GM12875 (cell line): ENCODE data around the gene RHBDF1.

Experiments used
- H3K4me3 ChIP-seq: one replicate; pipeline ENCODE4 v1.5.1; 2011; ENCODE audit warnings: low read depth, low read length, control low read depth
- TF ChIP-seq, protein P1 (sequence below): IDR thresholded peaks from 2 replicates; pipeline ENCODE4 v1.5.1; 2011; ENCODE audit warnings: low read depth, mild to moderate bottlenecking, control low read depth, inconsistent platforms, low read length, moderate library complexity, borderline replicate concordance; ENCODE audit not compliant: insufficient read depth

The RHBDF1 gene, protein sequence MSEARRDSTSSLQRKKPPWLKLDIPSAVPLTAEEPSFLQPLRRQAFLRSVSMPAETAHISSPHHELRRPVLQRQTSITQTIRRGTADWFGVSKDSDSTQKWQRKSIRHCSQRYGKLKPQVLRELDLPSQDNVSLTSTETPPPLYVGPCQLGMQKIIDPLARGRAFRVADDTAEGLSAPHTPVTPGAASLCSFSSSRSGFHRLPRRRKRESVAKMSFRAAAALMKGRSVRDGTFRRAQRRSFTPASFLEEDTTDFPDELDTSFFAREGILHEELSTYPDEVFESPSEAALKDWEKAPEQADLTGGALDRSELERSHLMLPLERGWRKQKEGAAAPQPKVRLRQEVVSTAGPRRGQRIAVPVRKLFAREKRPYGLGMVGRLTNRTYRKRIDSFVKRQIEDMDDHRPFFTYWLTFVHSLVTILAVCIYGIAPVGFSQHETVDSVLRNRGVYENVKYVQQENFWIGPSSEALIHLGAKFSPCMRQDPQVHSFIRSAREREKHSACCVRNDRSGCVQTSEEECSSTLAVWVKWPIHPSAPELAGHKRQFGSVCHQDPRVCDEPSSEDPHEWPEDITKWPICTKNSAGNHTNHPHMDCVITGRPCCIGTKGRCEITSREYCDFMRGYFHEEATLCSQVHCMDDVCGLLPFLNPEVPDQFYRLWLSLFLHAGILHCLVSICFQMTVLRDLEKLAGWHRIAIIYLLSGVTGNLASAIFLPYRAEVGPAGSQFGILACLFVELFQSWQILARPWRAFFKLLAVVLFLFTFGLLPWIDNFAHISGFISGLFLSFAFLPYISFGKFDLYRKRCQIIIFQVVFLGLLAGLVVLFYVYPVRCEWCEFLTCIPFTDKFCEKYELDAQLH

DNA sequence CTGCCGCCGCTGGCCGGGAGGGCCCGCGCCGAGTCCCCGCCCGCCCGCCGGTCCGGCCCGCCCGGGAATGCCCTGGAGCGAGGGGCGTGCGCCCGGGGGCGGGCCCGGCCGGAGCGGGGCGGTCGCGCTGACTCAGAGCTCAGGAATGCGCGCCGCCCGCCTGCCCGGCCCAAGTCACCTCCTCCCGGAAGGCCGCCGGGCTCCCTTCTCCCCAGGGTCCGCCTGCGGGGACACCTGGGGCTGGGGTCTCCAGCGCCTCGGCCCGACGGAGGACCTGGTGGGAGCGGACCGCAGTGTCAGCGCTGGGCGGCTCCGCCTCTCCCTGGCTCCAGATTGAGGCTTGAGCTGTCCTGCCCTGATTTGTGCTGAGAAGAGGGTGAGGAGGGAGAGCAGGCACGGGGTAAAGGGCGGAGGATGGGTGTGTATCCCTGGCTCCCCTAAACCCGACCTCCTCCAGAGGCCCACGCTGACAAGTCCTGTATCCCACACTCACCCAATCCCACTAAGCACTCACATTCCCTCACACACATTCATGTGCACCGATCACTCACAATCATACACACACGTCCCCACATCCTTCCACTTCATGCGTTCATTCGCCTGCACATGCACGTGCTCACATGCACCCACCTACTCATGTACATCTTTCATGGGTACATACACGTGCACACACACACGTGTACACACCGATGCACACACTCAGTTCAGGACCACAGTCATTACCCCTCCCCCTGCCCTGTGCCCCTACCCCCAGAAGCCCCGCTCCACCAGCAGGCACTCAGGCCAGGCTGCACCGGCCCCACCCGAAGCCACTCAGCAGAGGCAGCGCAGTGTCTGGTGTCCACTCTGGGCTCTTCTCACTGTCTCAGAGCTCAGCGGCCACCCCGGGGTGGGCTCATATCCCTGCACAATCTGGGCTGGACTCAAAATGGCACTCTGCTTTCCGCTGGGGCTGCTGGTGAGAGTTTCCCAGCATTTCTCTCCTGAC, at the start of gene RHBDF1:
Gene RHBDF1 (minus strand): TSS at position 71 of the 988 bp plus-strand sequence. CDS start 7,616 bp downstream, outside the sequence.
- TF ChIP-seq, protein P1, sequence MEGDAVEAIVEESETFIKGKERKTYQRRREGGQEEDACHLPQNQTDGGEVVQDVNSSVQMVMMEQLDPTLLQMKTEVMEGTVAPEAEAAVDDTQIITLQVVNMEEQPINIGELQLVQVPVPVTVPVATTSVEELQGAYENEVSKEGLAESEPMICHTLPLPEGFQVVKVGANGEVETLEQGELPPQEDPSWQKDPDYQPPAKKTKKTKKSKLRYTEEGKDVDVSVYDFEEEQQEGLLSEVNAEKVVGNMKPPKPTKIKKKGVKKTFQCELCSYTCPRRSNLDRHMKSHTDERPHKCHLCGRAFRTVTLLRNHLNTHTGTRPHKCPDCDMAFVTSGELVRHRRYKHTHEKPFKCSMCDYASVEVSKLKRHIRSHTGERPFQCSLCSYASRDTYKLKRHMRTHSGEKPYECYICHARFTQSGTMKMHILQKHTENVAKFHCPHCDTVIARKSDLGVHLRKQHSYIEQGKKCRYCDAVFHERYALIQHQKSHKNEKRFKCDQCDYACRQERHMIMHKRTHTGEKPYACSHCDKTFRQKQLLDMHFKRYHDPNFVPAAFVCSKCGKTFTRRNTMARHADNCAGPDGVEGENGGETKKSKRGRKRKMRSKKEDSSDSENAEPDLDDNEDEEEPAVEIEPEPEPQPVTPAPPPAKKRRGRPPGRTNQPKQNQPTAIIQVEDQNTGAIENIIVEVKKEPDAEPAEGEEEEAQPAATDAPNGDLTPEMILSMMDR: no peak
- H3K4me3 ChIP-seq: no peak within 1 kb of the TSS

DNA sequence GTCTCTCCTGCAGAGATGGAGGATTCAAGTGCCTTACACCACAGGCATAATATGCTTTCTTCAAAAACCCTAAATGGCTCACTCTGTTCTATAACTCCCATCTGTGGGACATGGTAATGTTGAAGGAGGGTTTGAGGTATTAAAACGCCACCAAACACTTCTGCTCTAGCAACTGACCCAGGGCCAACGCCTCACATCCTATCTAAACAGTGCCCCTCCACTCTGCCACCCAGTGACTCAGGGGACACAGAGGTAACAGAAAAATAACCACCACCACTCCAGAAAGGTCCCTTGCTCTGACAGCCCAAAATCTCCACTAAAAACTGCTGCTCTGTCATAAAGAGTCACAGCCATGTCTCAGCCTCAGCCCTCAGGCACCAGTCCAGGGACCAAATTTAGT, 48.3 kb upstream of the RHBDF1 start:
- TF ChIP-seq, protein P1: no peak

DNA sequence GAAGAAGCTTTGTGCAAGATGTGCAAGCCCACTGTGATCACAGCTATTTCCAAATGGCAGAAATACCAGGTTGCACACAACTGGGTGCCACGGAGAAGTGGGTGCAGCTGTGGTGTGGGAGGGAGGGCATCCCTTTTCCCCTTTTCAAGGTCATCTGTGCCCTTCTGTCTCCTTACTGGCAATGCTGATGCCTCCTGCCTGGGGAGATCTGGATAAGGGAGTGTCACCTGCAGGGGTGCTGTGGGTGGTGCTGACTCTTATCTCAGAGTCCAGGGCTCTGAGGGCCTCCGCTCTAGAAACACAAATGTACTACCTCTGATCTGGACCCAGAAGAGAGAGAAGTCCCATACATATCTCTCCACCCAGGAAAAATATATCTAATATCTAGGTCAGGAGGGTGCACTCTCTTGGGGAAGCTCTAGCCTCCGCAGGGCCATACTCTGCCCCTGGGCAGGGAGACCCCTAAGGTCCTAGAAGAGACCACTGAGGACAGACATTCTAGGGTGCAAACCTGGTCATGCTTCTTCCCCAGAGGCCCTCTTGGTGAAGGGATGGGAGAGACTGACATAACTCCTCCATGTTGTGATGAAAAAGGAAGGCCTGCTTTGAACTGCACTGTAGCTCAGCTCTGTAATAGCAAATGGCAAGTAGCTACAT, 47.5 kb upstream of the RHBDF1 start:
- H3K4me3 ChIP-seq: no peak overlapping the region
- TF ChIP-seq, protein P1: no peak

More for the DNA sequence above, 48.3 kb upstream of the RHBDF1 start:
- no peak overlapping the region for H3K4me3 ChIP-seq

DNA sequence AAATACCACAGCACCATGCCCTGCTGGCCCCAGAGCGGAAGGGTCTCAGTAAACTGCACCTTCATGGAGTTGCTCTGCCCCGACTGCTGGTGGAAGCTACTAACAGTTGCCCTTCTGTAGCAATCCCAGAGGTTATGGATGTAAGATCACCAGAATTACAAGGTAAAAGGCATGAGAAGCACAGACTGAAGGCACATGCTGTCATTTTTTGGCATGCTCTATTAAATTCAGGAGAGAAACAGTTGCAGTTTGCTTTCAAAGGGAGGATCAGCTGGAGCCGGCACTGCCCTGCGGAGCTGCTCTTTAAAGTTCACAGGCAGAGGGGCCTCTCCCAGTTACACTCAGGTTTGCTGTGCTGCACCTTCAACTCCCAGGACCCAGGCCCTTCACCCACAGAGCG, 46.9 kb upstream of the RHBDF1 start:
- H3K4me3 ChIP-seq: no peak overlapping the region
- TF ChIP-seq, protein P1: no peak

DNA sequence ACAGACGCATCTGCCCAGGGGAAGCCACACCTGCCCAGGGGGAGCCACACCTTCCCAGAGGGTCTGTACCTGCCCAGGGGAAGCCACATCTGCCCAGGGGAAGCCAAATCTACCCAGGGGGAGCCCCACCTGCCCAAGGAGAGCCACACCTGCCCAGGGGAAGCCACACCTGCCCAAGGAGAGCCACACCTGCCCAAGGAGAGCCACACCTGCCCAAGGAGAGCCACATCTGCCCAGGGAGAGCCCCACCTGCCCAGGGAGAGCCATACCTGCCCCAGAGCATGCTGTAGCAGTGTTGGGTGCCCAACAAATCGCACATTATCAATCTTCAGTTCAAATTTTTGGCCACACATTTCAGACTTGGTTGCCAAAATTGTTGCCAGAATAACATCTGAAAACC, 46.4 kb upstream of the RHBDF1 start:
- TF ChIP-seq, protein P1: no peak
- no peak overlapping the region for H3K4me3 ChIP-seq
